HL-60 (cell line): ENCODE results near the gene ZNF655.
A peak's percentile ranks its signal among the peaks of the same experiment; 100 is the strongest.

ENCODE experiments used
- DNase-seq, 2 experiments: peaks; one replicate each; pipeline ENCODE4 v3.0.0-alpha.2; 2010 to 2020; ENCODE audit warnings: low read depth in 1 of 2, low spot score in 1 of 2
- H3K27ac ChIP-seq: fragments of 250-450 bp; sonication (Bioruptor Pico); replicated peaks from 2 replicates; pipeline ENCODE4 v1.5.1; 2020; ENCODE audit warnings: mild to moderate bottlenecking, moderate library complexity
- H3K27me3 ChIP-seq: fragments of 250-450 bp; sonication (Bioruptor Pico); 2 replicates; pipeline ENCODE4 v1.5.1; 2021; ENCODE audit warnings: mild to moderate bottlenecking, moderate library complexity; ENCODE audit not compliant: insufficient read depth, poor library complexity, severe bottlenecking
- H3K4me3 ChIP-seq: replicated peaks from 2 replicates; pipeline ENCODE4 v1.5.1; 2011; ENCODE audit warnings: mild to moderate bottlenecking, control low read depth, low read length; ENCODE audit not compliant: insufficient read depth
- GABPA ChIP-seq: IDR thresholded peaks from 2 replicates; pipeline ENCODE4 v1.6.1; 2012; ENCODE audit warnings: low read depth
- POLR2AphosphoS5 ChIP-seq: IDR thresholded peaks from 2 replicates; pipeline ENCODE4 v1.6.1; 2012; ENCODE audit warnings: low read depth
- SPI1 ChIP-seq: IDR thresholded peaks from 2 replicates; pipeline ENCODE4 v1.6.1; 2012; ENCODE audit warnings: low read depth, mild to moderate bottlenecking, borderline replicate concordance
- long read RNA-seq: library from polyadenylated mRNA; unstranded; transcript quantifications from one replicate; pipeline ENCODE4 v2.0.0, GENCODE V29; 2020
- TF ChIP-seq, protein P1 (sequence below): IDR thresholded peaks from one replicate; pipeline ENCODE4 v1.5.1; 2011; ENCODE audit warnings: low read length, control low read depth, inconsistent platforms; ENCODE audit not compliant: insufficient read depth
- TF ChIP-seq, protein P2 (sequence below): IDR thresholded peaks from 2 replicates; pipeline ENCODE4 v1.6.1; 2012; ENCODE audit warnings: low read depth; ENCODE audit not compliant: insufficient replicate concordance

Gene ZNF655, protein sequence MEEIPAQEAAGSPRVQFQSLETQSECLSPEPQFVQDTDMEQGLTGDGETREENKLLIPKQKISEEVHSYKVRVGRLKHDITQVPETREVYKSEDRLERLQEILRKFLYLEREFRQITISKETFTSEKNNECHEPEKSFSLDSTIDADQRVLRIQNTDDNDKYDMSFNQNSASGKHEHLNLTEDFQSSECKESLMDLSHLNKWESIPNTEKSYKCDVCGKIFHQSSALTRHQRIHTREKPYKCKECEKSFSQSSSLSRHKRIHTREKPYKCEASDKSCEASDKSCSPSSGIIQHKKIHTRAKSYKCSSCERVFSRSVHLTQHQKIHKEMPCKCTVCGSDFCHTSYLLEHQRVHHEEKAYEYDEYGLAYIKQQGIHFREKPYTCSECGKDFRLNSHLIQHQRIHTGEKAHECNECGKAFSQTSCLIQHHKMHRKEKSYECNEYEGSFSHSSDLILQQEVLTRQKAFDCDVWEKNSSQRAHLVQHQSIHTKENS
- long read RNA-seq, full-length matches to known transcripts = 36 of 63 reads
- long read RNA-seq, partial matches to known transcripts = 3 of 63 reads
- long read RNA-seq, other reads (novel, unspliced or antisense) = 24 of 63 reads

DNA sequence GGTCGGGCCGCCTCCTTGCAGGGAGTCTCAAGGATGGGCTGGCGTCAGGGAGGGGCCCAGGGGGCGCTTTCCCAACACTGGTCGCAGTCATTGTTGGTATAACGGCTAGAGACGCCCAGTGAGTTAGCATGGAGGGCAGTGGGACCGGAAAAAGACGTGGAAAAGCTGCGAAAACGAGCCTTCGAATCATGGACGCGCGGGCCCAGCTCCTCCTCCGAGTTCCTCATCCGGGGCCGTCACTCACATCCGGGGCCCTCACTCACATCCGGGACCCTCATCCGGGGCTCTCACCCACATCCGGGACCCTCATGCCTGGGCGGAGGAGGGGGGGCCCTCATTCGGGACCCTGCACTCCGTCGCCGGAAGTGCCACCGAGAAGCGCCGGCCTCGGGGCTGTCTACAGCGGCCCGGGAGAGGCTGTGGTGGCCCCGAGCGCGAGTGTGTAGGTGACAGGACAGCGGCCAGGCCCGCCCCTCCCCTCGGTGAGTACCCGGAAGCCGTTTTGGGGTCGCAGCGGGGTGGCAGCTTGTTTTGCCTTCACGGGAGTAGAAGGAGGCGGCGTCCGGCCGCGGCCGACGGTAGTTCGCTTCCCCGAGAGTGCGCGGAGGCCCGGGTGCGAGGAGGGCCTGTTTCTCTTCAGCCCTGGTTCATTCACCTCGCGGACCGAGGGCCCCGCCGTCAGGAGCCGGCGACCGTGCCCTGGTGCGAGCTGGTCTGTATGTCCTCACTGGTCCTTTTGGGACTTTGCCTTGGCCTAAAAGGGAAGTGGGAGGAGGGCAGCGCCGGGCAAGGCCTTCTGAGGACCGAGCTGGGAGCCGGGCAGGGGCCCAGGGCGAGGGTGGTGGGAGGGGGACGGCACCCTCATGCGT, at the start of gene ZNF655:
ZNF655 (plus strand) TSS at position 337 of the 869 bp plus-strand sequence. CDS start 1,918 bp downstream, outside the sequence.
- DNase-seq = peak; percentile 59 to 82
- H3K27me3 ChIP-seq = no peaks in the 10 kb centered on the region
- H3K4me3 ChIP-seq = peak within 1 kb of the TSS; percentile 75
- peak within 1 kb of the TSS; percentile 95 for H3K27ac ChIP-seq
- TF ChIP-seq, protein P1, sequence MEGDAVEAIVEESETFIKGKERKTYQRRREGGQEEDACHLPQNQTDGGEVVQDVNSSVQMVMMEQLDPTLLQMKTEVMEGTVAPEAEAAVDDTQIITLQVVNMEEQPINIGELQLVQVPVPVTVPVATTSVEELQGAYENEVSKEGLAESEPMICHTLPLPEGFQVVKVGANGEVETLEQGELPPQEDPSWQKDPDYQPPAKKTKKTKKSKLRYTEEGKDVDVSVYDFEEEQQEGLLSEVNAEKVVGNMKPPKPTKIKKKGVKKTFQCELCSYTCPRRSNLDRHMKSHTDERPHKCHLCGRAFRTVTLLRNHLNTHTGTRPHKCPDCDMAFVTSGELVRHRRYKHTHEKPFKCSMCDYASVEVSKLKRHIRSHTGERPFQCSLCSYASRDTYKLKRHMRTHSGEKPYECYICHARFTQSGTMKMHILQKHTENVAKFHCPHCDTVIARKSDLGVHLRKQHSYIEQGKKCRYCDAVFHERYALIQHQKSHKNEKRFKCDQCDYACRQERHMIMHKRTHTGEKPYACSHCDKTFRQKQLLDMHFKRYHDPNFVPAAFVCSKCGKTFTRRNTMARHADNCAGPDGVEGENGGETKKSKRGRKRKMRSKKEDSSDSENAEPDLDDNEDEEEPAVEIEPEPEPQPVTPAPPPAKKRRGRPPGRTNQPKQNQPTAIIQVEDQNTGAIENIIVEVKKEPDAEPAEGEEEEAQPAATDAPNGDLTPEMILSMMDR = no peak
- TF ChIP-seq POLR2AphosphoS5 = peak; percentile 63
- peak; percentile 77 for TF ChIP-seq GABPA
- TF ChIP-seq, protein P2, sequence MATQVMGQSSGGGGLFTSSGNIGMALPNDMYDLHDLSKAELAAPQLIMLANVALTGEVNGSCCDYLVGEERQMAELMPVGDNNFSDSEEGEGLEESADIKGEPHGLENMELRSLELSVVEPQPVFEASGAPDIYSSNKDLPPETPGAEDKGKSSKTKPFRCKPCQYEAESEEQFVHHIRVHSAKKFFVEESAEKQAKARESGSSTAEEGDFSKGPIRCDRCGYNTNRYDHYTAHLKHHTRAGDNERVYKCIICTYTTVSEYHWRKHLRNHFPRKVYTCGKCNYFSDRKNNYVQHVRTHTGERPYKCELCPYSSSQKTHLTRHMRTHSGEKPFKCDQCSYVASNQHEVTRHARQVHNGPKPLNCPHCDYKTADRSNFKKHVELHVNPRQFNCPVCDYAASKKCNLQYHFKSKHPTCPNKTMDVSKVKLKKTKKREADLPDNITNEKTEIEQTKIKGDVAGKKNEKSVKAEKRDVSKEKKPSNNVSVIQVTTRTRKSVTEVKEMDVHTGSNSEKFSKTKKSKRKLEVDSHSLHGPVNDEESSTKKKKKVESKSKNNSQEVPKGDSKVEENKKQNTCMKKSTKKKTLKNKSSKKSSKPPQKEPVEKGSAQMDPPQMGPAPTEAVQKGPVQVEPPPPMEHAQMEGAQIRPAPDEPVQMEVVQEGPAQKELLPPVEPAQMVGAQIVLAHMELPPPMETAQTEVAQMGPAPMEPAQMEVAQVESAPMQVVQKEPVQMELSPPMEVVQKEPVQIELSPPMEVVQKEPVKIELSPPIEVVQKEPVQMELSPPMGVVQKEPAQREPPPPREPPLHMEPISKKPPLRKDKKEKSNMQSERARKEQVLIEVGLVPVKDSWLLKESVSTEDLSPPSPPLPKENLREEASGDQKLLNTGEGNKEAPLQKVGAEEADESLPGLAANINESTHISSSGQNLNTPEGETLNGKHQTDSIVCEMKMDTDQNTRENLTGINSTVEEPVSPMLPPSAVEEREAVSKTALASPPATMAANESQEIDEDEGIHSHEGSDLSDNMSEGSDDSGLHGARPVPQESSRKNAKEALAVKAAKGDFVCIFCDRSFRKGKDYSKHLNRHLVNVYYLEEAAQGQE = peak; percentile 46
- peak; percentile 81 for TF ChIP-seq SPI1

DNA sequence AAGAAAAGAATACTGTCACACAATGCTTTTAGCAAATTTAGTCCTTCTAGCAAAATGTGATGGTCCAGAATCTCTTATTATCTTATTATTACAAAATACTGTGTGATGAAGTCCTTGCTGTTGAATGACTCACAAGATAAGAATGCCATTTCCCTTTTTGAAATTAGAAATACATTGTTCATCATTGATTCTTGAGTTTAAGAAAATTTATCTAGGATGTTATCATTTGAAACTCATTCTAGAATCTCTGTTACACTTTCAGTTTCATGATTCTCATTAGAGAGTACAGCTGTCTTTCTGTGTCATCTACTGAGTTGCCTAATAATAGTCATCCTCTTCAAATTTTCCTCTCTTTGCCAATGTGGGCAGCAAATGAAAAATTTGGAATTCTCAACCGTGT, 44.4 kb upstream of the ZNF655 start:
- no peak for DNase-seq
- H3K4me3 ChIP-seq = no peak overlapping the region
- TF ChIP-seq, protein P1 = no peak
- TF ChIP-seq GABPA = no peak
- no peak for TF ChIP-seq SPI1
- no peak for TF ChIP-seq POLR2AphosphoS5
- TF ChIP-seq, protein P2 = no peak
- no peak overlapping the region for H3K27ac ChIP-seq
- H3K27me3 ChIP-seq = no peaks in the 10 kb centered on the region

DNA sequence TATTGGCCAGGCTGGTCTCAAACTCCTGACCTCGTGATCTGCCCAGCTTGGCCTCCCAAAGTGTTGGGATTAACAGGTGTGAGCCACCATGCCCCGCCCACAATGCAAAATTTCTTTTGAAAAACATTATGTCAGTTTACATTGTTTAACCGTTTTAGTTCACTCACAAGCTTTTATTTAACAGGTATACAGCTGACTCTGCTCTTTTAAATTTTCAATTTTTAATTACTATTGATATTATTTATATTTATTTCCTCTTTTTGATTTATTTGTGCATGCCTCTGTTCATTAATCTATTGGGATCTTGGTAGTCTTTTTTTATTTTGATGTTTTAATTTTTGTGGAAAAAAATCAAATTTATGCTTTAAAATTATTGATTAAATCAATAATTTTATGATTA, 37.0 kb upstream of the ZNF655 start:
- Histone ChIP-seq H3K27ac (no peak overlapping the region), H3K27me3 (no peaks in the 10 kb centered on the region), H3K4me3 (no peak overlapping the region)
- no peak for DNase-seq
- TF ChIP-seq, protein P1 = no peak
- TF ChIP-seq POLR2AphosphoS5 (no peak), SPI1 (no peak), GABPA (no peak)
- TF ChIP-seq, protein P2 = no peak
